SK-MEL-5 (cell line): ENCODE results near the gene PPP2R5E. TPM values are rescaled to one million over a fixed set of nuclear protein-coding genes. Genes with fewer than 3 reads are reported as not detected.
"Not testable (repeated sequence)": the region's sequence is repeated elsewhere in the genome, so short reads cannot be mapped to it uniquely, and the experiment has no call there.

Source experiments
- DNase-seq: peaks from one replicate; pipeline ENCODE4 v3.0.0-alpha.2; 2016; ENCODE audit warnings: low read depth, low spot score
- in situ Hi-C: cut with HindIII; loops from 2 replicates; pipeline ENCODE4 v1.10.0; 2016; ENCODE audit warnings: low sequenced_read_pairs, high pct_unique_total_duplicates, low pct_unique_long_range_greater_than_20kb
- total RNA-seq: library from RNA; depleted of rRNA; stranded (reverse); fragments of >200 nt; shearing (Covaris generic); gene quantifications from 2 replicates; pipeline ENCODE4 v1.2.3, GENCODE V29; 2014

PPP2R5E gene
- total RNA-seq, 1 experiment from 2014 or later: 13.3 TPM

GRCh38 chr14:63421226-63421625 is 122.0 kb downstream of the PPP2R5E start:
- no peak for DNase-seq
- in situ Hi-C loops: no loop called here

GRCh38 chr14:63418020-63418419 is 125.2 kb downstream of the PPP2R5E start:
- DNase-seq: no peak
- in situ Hi-C loops: no loop called here

- no peak for DNase-seq
- in situ Hi-C loops: no loop called here
Observed at GRCh38 chr14:63413009-63413408, 130.2 kb downstream of the PPP2R5E start.

- no peak for DNase-seq
- in situ Hi-C loops: no loop called here
Observed at GRCh38 chr14:63406333-63406732, 136.8 kb downstream of the PPP2R5E start.

- in situ Hi-C loops: no loop called here
- no peak for DNase-seq
Observed at GRCh38 chr14:63405715-63406114, 137.5 kb downstream of the PPP2R5E start.

- no peak for DNase-seq
- in situ Hi-C loops: no loop called here
Observed at GRCh38 chr14:63404906-63405305, 138.3 kb downstream of the PPP2R5E start.

- DNase-seq: no peak
- in situ Hi-C loops: no loop called here
Observed at GRCh38 chr14:63401646-63402045, 141.5 kb downstream of the PPP2R5E start.

GRCh38 chr14:63398952-63399351 is 144.2 kb downstream of the PPP2R5E start:
- in situ Hi-C loops: no loop called here
- no peak for DNase-seq

- DNase-seq: no peak
- in situ Hi-C loops: no loop called here
Observed at GRCh38 chr14:63394841-63395240, 148.3 kb downstream of the PPP2R5E start.

- DNase-seq: no peak
- in situ Hi-C loops: no loop called here
Observed at GRCh38 chr14:63394432-63394831, 148.7 kb downstream of the PPP2R5E start.

- DNase-seq: no peak
- in situ Hi-C loops: no loop called here
Observed at GRCh38 chr14:63393012-63393411, 150.2 kb downstream of the PPP2R5E start.

- in situ Hi-C loops: no loop called here
- peak; percentile 21 for DNase-seq
Observed at GRCh38 chr14:63392236-63392635, 150.9 kb downstream of the PPP2R5E start.

- peak; percentile 69 for DNase-seq
- in situ Hi-C loops: no loop called here
Observed at GRCh38 chr14:63388766-63389431, 154.3 kb downstream of the PPP2R5E start.

- in situ Hi-C loops: no loop called here
Observed at GRCh38 chr14:63387711-63388110, 155.5 kb downstream of the PPP2R5E start.

GRCh38 chr14:63383776-63384367 is 159.3 kb downstream of the PPP2R5E start:
- in situ Hi-C loops: no loop called here

More at GRCh38 chr14:63387711-63388110, 155.5 kb downstream of the PPP2R5E start:
- DNase-seq: no peak

GRCh38 chr14:63378444-63378843 is 164.7 kb downstream of the PPP2R5E start:
- in situ Hi-C loops: no loop called here

More at GRCh38 chr14:63383776-63384367, 159.3 kb downstream of the PPP2R5E start:
- DNase-seq: no peak

GRCh38 chr14:63375769-63376168 is 167.4 kb downstream of the PPP2R5E start:
- no peak for DNase-seq
- in situ Hi-C loops: no loop called here

More at GRCh38 chr14:63378444-63378843, 164.7 kb downstream of the PPP2R5E start:
- no peak for DNase-seq

GRCh38 chr14:63371613-63372012 is 171.6 kb downstream of the PPP2R5E start:
- peak; percentile 8 for DNase-seq
- in situ Hi-C loops: not testable (repeated sequence)

GRCh38 chr14:63371033-63371432 is 172.1 kb downstream of the PPP2R5E start:
- DNase-seq: no peak
- in situ Hi-C loops: no loop called here
